NOMO-1 treated with DMSO at 0.1 percent for 48 hours (cell line): ENCODE results near the gene KLHDC1.
"Not testable (repeated sequence)": the region's sequence is repeated elsewhere in the genome, so short reads cannot be mapped to it uniquely, and the experiment has no call there.

Source experiments
- DNase-seq: peaks from one replicate; lab custom pipeline; 2025; ENCODE audit not compliant: unreplicated experiment; lab: John Stamatoyannopoulos, UW

Gene KLHDC1

DNA sequence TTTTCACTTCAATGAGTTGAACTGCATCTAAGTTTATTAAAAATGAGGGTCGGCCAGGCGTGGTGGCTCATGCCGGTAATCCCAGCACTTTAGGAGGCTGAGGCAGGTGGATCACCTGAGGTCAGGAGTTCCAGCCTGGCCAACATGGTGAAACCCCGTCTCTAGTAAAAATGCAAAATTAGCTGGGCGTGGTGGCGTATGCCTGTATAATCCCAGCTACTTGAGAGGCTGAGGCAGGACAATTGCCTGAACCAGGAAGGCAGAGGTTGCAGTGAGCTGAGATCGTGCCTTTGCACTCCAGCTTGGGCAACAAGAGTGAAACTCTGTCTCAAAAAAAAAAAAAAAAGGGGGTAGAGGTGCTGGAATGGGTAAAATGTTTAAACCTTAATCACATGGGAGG, 88.1 kb downstream of the KLHDC1 start:
- DNase-seq, result not testable (repeated sequence)

- no peak for DNase-seq
These were observed 90.6 kb downstream of the KLHDC1 start for GRCh38 chr14:49783394-49784014.

DNA sequence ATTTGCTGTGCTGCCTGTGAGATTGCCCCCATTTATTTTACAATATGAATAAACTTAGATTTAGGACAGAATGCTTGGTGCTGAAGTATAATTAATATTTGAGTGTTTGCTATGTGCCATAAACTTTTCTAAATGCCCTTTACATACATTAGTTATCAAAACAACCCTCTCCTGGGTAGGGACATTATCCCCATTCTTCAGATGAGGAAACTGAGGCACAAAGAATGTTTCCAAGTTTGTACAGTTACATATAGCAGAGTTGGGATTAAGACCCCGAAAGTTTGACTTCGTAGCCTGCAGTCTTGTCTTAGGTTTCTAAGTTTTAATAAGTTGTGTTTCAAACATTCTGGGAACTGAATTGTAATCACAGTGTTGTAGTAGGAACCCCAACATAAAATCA, 93.4 kb downstream of the KLHDC1 start:
- no peak for DNase-seq

DNA sequence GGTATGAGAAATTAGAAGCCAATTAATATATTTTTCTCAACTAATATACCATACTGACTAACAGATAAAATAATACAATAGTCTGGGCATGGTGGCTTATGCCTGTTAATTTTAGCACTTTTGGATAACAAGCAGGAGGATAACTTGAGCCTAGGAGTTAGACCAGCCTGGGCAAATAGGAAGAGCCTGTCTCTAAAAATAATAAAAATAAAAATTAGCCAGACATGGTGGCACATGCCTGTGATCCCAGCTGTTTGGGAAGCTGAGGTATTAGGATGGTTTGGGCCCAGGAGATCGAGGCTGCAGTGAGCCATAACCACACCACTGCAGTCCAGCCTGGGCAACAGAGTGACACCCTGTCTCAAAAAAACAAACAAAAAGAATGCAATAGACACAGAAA, 99.7 kb downstream of the KLHDC1 start:
- no peak for DNase-seq

GRCh38 chr14:49796025-49796424, 103.1 kb downstream of the KLHDC1 start:
- DNase-seq, result no peak
